Chondrocyte (in vitro differentiated cells): ENCODE results near the gene KCNK5. TPM values are rescaled to one million over a fixed set of nuclear protein-coding genes. Genes with fewer than 3 reads are reported as not detected.

ENCODE experiments used
- DNase-seq: peaks from one replicate; pipeline ENCODE4 v3.0.0; 2021; ENCODE audit warnings: mixed read lengths, low spot score
- H3K27ac Mint-ChIP-seq: one replicate; pipeline ENCODE4 v1.8.0; 2021; ENCODE audit warnings: mild to moderate bottlenecking, moderate library complexity, mixed read lengths; ENCODE audit not compliant: unreplicated experiment
- H3K27me3 Mint-ChIP-seq: 2 replicates; pipeline ENCODE4 v1.8.0; 2021; ENCODE audit warnings: low read depth, mixed read lengths
- H3K36me3 Mint-ChIP-seq: 2 replicates; pipeline ENCODE4 v1.8.0; 2021; ENCODE audit warnings: low read depth, mixed read lengths
- H3K4me1 Mint-ChIP-seq: 2 replicates; pipeline ENCODE4 v1.8.0; 2021; ENCODE audit warnings: low read depth, mild to moderate bottlenecking, mixed read lengths
- H3K4me3 Mint-ChIP-seq: one replicate; pipeline ENCODE4 v1.8.0; 2021; ENCODE audit warnings: mild to moderate bottlenecking, moderate library complexity, mixed read lengths; ENCODE audit not compliant: unreplicated experiment
- H3K9me3 Mint-ChIP-seq: 2 replicates; pipeline ENCODE4 v1.8.0; 2021; ENCODE audit warnings: low read depth, mixed read lengths
- CTCF ChIP-seq: fragments of 200-600 bp; sonication (generic); IDR thresholded peaks from 2 replicates; pipeline ENCODE4 v1.5.0; 2021; ENCODE audit warnings: antibody characterized with exemption, mild to moderate bottlenecking, moderate library complexity
- total RNA-seq: library from RNA; stranded (reverse); gene quantifications from 3 replicates; pipeline ENCODE4 v1.2.1, GENCODE V29; 2021

KCNK5 gene
- total RNA-seq, 1 donor from 2014 or later = not detected

DNA sequence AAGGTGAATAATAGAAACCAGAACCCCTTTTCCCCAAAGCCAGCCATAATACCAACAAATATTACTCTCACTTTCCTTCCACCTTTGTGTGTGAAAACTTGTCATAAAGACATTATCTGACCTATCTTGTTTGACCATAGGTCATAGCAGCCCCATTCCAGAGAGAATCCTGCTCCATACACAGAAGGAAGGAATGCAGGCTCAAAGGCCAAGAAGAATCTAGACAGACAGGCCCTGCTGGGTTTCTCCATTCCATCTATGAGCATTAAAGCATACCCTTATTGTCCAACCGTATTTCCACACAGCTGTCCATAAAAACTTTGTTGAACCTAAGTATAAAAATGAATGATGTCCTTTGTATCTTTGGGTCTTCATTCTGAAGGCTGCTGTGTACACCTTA lies 40.7 kb upstream of the KCNK5 start:
- Mint-ChIP-seq H3K4me1 (no peaks in the 10 kb centered on the region), H3K9me3 (no peaks in the 10 kb centered on the region), H3K4me3 (no peak overlapping the region), H3K27me3 (peaks cover 27% of the 10 kb centered on the region), H3K36me3 (no peaks in the 10 kb centered on the region), H3K27ac (no peak overlapping the region)
- DNase-seq = no peak
- no peak for TF ChIP-seq CTCF

DNA sequence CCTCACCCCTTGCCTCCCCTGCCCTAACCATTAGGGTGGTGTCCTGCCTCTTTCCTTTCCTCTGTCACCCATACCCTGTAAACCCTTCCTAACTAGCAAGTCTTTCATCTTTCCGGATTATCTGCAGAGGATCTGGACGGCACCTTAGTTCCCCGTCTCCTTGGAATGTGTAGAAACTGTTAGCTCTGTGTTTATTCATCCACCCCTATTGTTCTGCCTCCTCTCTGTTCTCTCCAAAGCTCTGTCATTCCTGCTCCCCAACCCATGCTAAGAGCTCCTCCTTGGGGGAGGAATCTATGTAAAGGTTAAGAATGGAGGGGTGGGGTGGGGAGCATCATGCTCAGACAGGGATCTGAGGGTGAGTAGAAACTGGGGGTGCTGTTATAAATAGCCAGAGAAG lies 39.4 kb upstream of the KCNK5 start:
- Mint-ChIP-seq H3K9me3 (no peaks in the 10 kb centered on the region), H3K4me3 (no peak overlapping the region), H3K4me1 (no peaks in the 10 kb centered on the region), H3K36me3 (no peaks in the 10 kb centered on the region), H3K27me3 (peaks cover 23% of the 10 kb centered on the region), H3K27ac (no peak overlapping the region)
- DNase-seq = no peak
- no peak for TF ChIP-seq CTCF

DNA sequence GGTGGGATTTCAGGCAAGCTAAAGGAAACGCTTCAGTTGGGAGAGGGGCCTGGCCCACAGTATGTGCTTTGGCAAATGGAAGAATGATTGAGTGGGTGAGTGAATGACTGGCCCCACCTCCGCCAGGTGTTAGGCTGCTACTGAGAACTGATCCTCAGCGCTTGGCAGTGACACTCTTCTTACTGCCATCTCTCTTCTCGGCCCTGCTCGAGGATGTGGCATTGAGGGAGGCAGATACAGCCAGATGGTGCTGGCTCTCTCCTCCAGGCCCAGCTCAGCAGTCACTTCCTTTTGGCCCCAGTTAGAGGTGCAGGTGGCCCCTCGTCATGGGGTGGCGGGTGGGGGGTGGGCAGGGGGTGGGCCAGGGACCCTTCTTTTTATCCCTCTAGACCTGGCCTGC lies 38.9 kb upstream of the KCNK5 start:
- Mint-ChIP-seq H3K4me3 (no peak overlapping the region), H3K36me3 (no peaks in the 10 kb centered on the region), H3K9me3 (no peaks in the 10 kb centered on the region), H3K27ac (no peak overlapping the region), H3K27me3 (peaks cover 20% of the 10 kb centered on the region), H3K4me1 (no peaks in the 10 kb centered on the region)
- TF ChIP-seq CTCF = no peak
- DNase-seq = no peak

DNA sequence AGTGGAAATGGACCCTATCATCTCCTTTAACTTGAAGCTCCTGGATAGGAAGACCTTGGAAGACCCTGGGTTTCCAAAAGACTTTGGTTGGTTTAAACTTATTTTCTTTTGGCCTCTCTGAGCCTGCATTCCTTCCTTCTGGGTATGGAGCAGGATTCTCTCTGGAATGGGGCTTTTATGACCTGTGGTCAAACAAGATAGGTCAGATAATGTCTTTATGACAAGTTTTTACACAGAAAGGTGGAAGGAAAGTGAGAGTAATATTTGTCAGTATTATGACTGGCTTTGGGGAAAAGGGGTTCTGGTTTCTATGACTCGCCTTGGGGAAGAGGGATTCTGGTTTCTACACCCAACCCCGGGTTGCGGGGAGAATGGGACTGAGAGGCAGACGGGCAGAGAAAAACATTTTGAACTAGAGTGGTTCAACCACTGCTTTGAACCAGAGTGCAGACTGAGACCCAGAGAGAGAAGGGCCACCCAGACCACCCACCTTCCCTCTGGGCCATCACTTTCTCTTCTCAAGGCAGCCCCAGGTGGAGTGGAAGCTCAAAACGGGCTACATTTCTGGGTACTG lies 37.6 kb upstream of the KCNK5 start:
- H3K27ac Mint-ChIP-seq = no peak overlapping the region
- no peak for DNase-seq
- H3K4me3 Mint-ChIP-seq = no peak overlapping the region
- no peaks in the 10 kb centered on the region for H3K4me1 Mint-ChIP-seq
- no peak for TF ChIP-seq CTCF
- no peaks in the 10 kb centered on the region for H3K9me3 Mint-ChIP-seq
- no peaks in the 10 kb centered on the region for H3K36me3 Mint-ChIP-seq
- H3K27me3 Mint-ChIP-seq = peaks cover 15% of the 10 kb centered on the region

DNA sequence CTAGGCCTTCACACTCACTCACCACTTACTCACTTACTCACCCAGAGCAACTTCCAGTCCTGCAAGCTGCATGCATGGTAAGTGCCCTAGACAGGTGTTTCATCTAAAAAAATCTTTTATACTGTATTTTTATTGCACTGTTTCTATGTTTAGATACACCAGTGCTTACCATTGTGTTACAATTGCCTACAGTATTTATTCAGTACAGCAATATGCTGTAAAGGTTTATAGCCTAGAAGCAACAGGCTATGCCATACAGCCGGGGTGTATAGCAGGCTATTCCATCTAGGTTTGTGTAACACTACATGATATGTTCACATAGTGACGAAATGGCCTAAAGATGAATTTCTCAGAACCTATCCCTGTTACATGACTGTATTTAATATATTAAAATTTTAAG lies 37.1 kb upstream of the KCNK5 start:
- Mint-ChIP-seq H3K4me1 (no peaks in the 10 kb centered on the region), H3K27ac (no peak overlapping the region), H3K4me3 (no peak overlapping the region), H3K9me3 (no peaks in the 10 kb centered on the region), H3K36me3 (no peaks in the 10 kb centered on the region), H3K27me3 (peaks cover 15% of the 10 kb centered on the region)
- TF ChIP-seq CTCF = no peak
- DNase-seq = no peak
